A549 (cell line): ENCODE data around the gene TOMM20L. TPM values are rescaled to one million over a fixed set of nuclear protein-coding genes. Genes with fewer than 3 reads are reported as not detected.
A peak's percentile ranks its signal among the peaks of the same experiment; 100 is the strongest.

Experiments used
- ATAC-seq, 2 experiments: fragments of 200-7000 bp in 1 of 2; fragments of >200 bp in 1 of 2; cut with Nextera tagmentation in 1 of 2; cut with Tn5 transposase in 1 of 2; 3 replicates each; pipeline versions ENCODE4 v1.8.0 to v1.9.1; 2018 to 2020; ENCODE audit warnings: mild to moderate bottlenecking in 1 of 2, moderate library complexity in 1 of 2
- CTCF ChIA-PET: fragments of 300-600 bp; sonication (Branson Sonifier 250); formaldehyde crosslinking; extraction: SDS; loops from one replicate; lab custom pipeline; 2021; ENCODE audit warnings: antibody characterized with exemption, inconsistent platforms; lab: Yijun Ruan, JAX
- POLR2A ChIA-PET: fragments of 350-600 bp; formaldehyde crosslinking; extraction: SDS; loops from one replicate; lab custom pipeline; 2021; ENCODE audit warnings: antibody characterized with exemption, inconsistent platforms; lab: Yijun Ruan, JAX
- DNase-seq, 2 experiments: peaks; one replicate each; pipeline versions ENCODE4 v3.0.0 to v3.0.0-alpha.2; 2011 to 2016; ENCODE audit warnings: low read depth in 1 of 2, low spot score in 1 of 2
- FAIRE-seq: peaks from 2 replicates; lab custom pipeline; 2011; peaks lifted over from hg19 to GRCh38; lab: Jason Lieb, UNC
- H3K27ac ChIP-seq, 2 experiments: fragments of >200 bp; sonication (Bioruptor Twin); formaldehyde crosslinking; 3 replicates each; pipeline ENCODE4 v1.5.1; 2016 to 2017
- H3K4me1 ChIP-seq: fragments of >200 bp; sonication (Bioruptor Twin); formaldehyde crosslinking; 3 replicates; pipeline ENCODE4 v1.6.1; 2016
- H3K4me2 ChIP-seq: fragments of >200 bp; sonication (Bioruptor Twin); formaldehyde crosslinking; 3 replicates; pipeline ENCODE4 v1.6.1; 2016
- H3K4me3 ChIP-seq: fragments of >200 bp; sonication (Bioruptor Twin); formaldehyde crosslinking; 3 replicates; pipeline ENCODE4 v1.5.1; 2016
- H3K9me3 ChIP-seq: fragments of >200 bp; sonication (Bioruptor Twin); formaldehyde crosslinking; 3 replicates; pipeline ENCODE4 v1.6.1; 2016
- CBX2 ChIP-seq: fragments of 200-600 bp; sonication (generic); IDR thresholded peaks from 2 replicates; pipeline ENCODE4 v1.6.1; 2016; ENCODE audit warnings: low read depth, mild to moderate bottlenecking, borderline replicate concordance
- CTCF ChIP-seq: fragments of >200 bp; sonication (Bioruptor Twin); formaldehyde crosslinking; IDR thresholded peaks from 3 replicates; pipeline ENCODE4 v1.5.1; 2016
- EP300 ChIP-seq, 2 experiments: fragments of >200 bp; sonication (Bioruptor Twin); formaldehyde crosslinking; IDR thresholded peaks; 2 replicates in 1 of 2; 3 replicates in 1 of 2; pipeline ENCODE4 v1.6.1; 2016 to 2017
- ESRRA ChIP-seq: fragments of 150-350 bp; IDR thresholded peaks from 2 replicates; pipeline ENCODE4 v1.6.1; 2014; ENCODE audit warnings: mild to moderate bottlenecking, low read length, borderline replicate concordance
- FOSB ChIP-seq: fragments of 250-450 bp; sonication (Bioruptor Pico); IDR thresholded peaks from 2 replicates; pipeline ENCODE4 v1.5.0; 2020; ENCODE audit warnings: mild to moderate bottlenecking, moderate library complexity
- FOSL2 ChIP-seq, 2 experiments: fragments of 450-650 bp in 1 of 2; fragments of >200 bp in 1 of 2; sonication (Bioruptor Twin) in 1 of 2; formaldehyde crosslinking; IDR thresholded peaks; 2 replicates each; pipeline versions ENCODE4 v1.5.0 to v1.6.1; 2016 to 2020; ENCODE audit warnings: mild to moderate bottlenecking in 1 of 2, moderate library complexity in 1 of 2
- HDAC2 ChIP-seq: fragments of 200-600 bp; sonication (generic); IDR thresholded peaks from 2 replicates; pipeline ENCODE4 v1.6.1; 2016
- HOXB13 ChIP-seq: fragments of 250-450 bp; sonication (Bioruptor Pico); IDR thresholded peaks from 2 replicates; pipeline ENCODE4 v1.5.0; 2020; ENCODE audit warnings: low read depth, mild to moderate bottlenecking, moderate library complexity
- JUN ChIP-seq, 2 experiments: fragments of >200 bp; sonication (Bioruptor Twin); formaldehyde crosslinking; IDR thresholded peaks; 2 replicates in 1 of 2; 3 replicates in 1 of 2; pipeline ENCODE4 v1.6.1; 2016 to 2017
- KDM5A ChIP-seq: fragments of 200-600 bp; sonication (generic); IDR thresholded peaks from 2 replicates; pipeline ENCODE4 v1.6.1; 2016; ENCODE audit warnings: antibody characterized with exemption, mild to moderate bottlenecking
- MYC ChIP-seq: IDR thresholded peaks from 2 replicates; pipeline ENCODE4 v1.6.1; 2012; ENCODE audit warnings: mild to moderate bottlenecking, inconsistent platforms, low read length, improper control_type of control experiment, borderline replicate concordance
- NR3C1 ChIP-seq: fragments of >200 bp; sonication (Bioruptor Twin); formaldehyde crosslinking; IDR thresholded peaks from 3 replicates; pipeline ENCODE4 v1.6.1; 2017
- RAD21 ChIP-seq, 2 experiments: fragments of >200 bp in 1 of 2; sonication (Bioruptor Twin) in 1 of 2; formaldehyde crosslinking in 1 of 2; IDR thresholded peaks in 1 of 2; conservative IDR thresholded peaks in 1 of 2; 2 replicates in 1 of 2; 3 replicates in 1 of 2; pipeline ENCODE4 v1.6.1; 2012 to 2018; ENCODE audit warnings: inconsistent platforms in 1 of 2
- RARB ChIP-seq: fragments of 250-450 bp; sonication (Bioruptor Pico); IDR thresholded peaks from 2 replicates; pipeline ENCODE4 v1.8.0; 2021; ENCODE audit warnings: mild to moderate bottlenecking, moderate library complexity
- RCOR1 ChIP-seq: fragments of 150-350 bp; IDR thresholded peaks from 2 replicates; pipeline ENCODE4 v1.6.1; 2014; ENCODE audit warnings: antibody characterized with exemption, low read length, low read depth
- SMC3 ChIP-seq: fragments of >200 bp; sonication (Bioruptor Twin); formaldehyde crosslinking; IDR thresholded peaks from 3 replicates; pipeline ENCODE4 v1.6.1; 2018; ENCODE audit warnings: inconsistent platforms
- SREBF2 ChIP-seq: fragments of 450-650 bp; IDR thresholded peaks from 2 replicates; pipeline ENCODE4 v1.6.1; 2014; ENCODE audit warnings: mild to moderate bottlenecking, moderate library complexity
- ZFP36 ChIP-seq: fragments of 450-650 bp; IDR thresholded peaks from 2 replicates; pipeline ENCODE4 v1.6.1; 2014; ENCODE audit warnings: borderline replicate concordance; ENCODE audit not compliant: partially characterized antibody
- ZSCAN20 ChIP-seq: fragments of 250-450 bp; sonication (Bioruptor Pico); IDR thresholded peaks from 2 replicates; pipeline ENCODE4 v1.8.0; 2022; ENCODE audit warnings: mild to moderate bottlenecking, moderate library complexity
- WGBS: methylation state at CpG from one replicate; pipeline ENCODE4 v1.1.6; 2017; ENCODE audit errors: missing lambda C conversion rate; 5-methylcytosine and 5-hydroxymethylcytosine counted together
- polyA plus RNA-seq, 4 experiments: library from polyadenylated mRNA; depleted of rRNA in 3 of 4; stranded (reverse); fragments of >200 nt; fragmentation: RNase III in 1 of 4; extraction: RNeasy Plus Mini Kit Qiagen cat#74134 plus additional on column Dnase treatment in 1 of 4; gene quantifications; 2 replicates in 3 of 4; 3 replicates in 1 of 4; pipeline ENCODE4 v1.2.3, GENCODE V29; 2011 to 2017

The TOMM20L gene
- polyA plus RNA-seq, 2 of the 4 experiments (the other 2 are of a cell fraction): not detected

- FAIRE-seq: peak; percentile 56
- ATAC-seq: peak; percentile 83 to 88; a peak in 5 of 6 replicates
- Histone ChIP-seq H3K4me3 (no peak overlapping the region), H3K4me2 (no peak overlapping the region), H3K4me1 (no peaks in the 10 kb centered on the region), H3K27ac (no peak overlapping the region), H3K9me3 (no peaks in the 10 kb centered on the region)
- WGBS: 78% methylated on average over 3 of the region's 3 CpGs
- no peak for TF ChIP-seq ZFP36
- TF ChIP-seq RAD21 (conservative IDR thresholded peaks at IDR 0.05 in 1 of 2, IDR thresholded peaks at IDR 0.05 in 1 of 2): peak in 1 of 2 experiments; percentile 42; a peak in 3 of 5 replicates
- peak; percentile 33; the same call in 1 of the 3 replicates for TF ChIP-seq SMC3
- no peak for TF ChIP-seq FOSB (CRISPR knock-in tag)
- peak; percentile 46; the same call in 2 of the 3 replicates for TF ChIP-seq CTCF
- ChIA-PET POLR2A (no interaction called here), CTCF (interaction anchor here (0.7 to 2.2 kb wide), 7 partner anchors 12 to 257 kb away, joined by 3 to 10 read pairs (median 3); partner anchors contain the start of gene TOMM20L)
- peak; percentile 18 to 51 for DNase-seq
Measured at GRCh38 chr14:58362798-58363412, 32.8 kb upstream of the TOMM20L start.

- H3K4me1 ChIP-seq: no peaks in the 10 kb centered on the region
- ChIA-PET POLR2A (no interaction called here), CTCF (interaction anchor here (0.6 to 2.1 kb wide), 3 partner anchors 32 to 319 kb away, joined by 3 to 7 read pairs (median 4); no protein-coding TSS in a partner anchor)
- H3K4me3 ChIP-seq: no peak overlapping the region
- H3K4me2 ChIP-seq: no peak overlapping the region
- H3K27ac ChIP-seq: no peak overlapping the region
- FAIRE-seq (no peak), DNase-seq (no peak), ATAC-seq (no peak)
- no peaks in the 10 kb centered on the region for H3K9me3 ChIP-seq
- TF ChIP-seq NR3C1: no peak
- TF ChIP-seq MYC: no peak
- no peak for TF ChIP-seq EP300 (IDR thresholded peaks at IDR 0.05)
- TF ChIP-seq KDM5A: no peak
- TF ChIP-seq ZFP36: no peak
- TF ChIP-seq JUN (IDR thresholded peaks at IDR 0.05): no peak
- TF ChIP-seq ESRRA: no peak
- TF ChIP-seq CBX2: no peak
- no peak for TF ChIP-seq ZSCAN20 (CRISPR knock-in tag)
- TF ChIP-seq SREBF2: no peak
- TF ChIP-seq HDAC2: no peak
- TF ChIP-seq, all 56 proteins: peak for 0
- 90% methylated on average over 4 of the region's 4 CpGs for WGBS
Measured at GRCh38 chr14:58364316-58364715, 31.4 kb upstream of the TOMM20L start.

- no peak overlapping the region for H3K4me2 ChIP-seq
- DNase-seq (no peak), ATAC-seq (no peak), FAIRE-seq (no peak)
- H3K4me3 ChIP-seq: no peak overlapping the region
- no peak overlapping the region for H3K27ac ChIP-seq
- POLR2A ChIA-PET: no interaction called here
- CTCF ChIA-PET: interaction anchor here (0.8 to 1.6 kb wide), 3 partner anchors 9 to 28 kb away, joined by 3 to 5 read pairs (median 4); partner anchors contain the start of gene TOMM20L
- WGBS: 82% methylated on average over 3 of the region's 3 CpGs
- no peak for TF ChIP-seq CTCF
- no peaks in the 10 kb centered on the region for H3K4me1 ChIP-seq
- H3K9me3 ChIP-seq: no peaks in the 10 kb centered on the region
Measured at GRCh38 chr14:58367296-58367695, 28.4 kb upstream of the TOMM20L start.

GRCh38 chr14:58368956-58369355 lies 26.8 kb upstream of the TOMM20L start:
- WGBS: 93% methylated on average over 1 of the region's 1 CpG
- FAIRE-seq: no peak
- no peak for ATAC-seq
- no peak for TF ChIP-seq FOSL2 (IDR thresholded peaks at IDR 0.05)
- TF ChIP-seq FOSL2 (CRISPR knock-in tag; IDR thresholded peaks at IDR 0.05): no peak
- TF ChIP-seq RCOR1: no peak
- no peak for TF ChIP-seq HOXB13
- no peak for TF ChIP-seq RARB (CRISPR knock-in tag)
- TF ChIP-seq FOSB (CRISPR knock-in tag): no peak
- no peaks in the 10 kb centered on the region for H3K4me1 ChIP-seq
- H3K27ac ChIP-seq: no peak overlapping the region
- CTCF ChIA-PET: no interaction called here
- POLR2A ChIA-PET: no interaction called here
- H3K9me3 ChIP-seq: no peaks in the 10 kb centered on the region
- H3K4me2 ChIP-seq: no peak overlapping the region
- no peak for DNase-seq
- no peak overlapping the region for H3K4me3 ChIP-seq
